Mesenchymal stem cell (in vitro differentiated cells and primary cell): ENCODE measurements around the gene ACVR1.
"Not testable (repeated sequence)": the region's sequence is repeated elsewhere in the genome, so short reads cannot be mapped to it uniquely, and the experiment has no call there.

Experiments used
- DNase-seq: peaks from one replicate; pipeline ENCODE4 v3.0.0-alpha.2; 2013
- H2AFZ ChIP-seq: one replicate; pipeline ENCODE4 v1.6.1; 2013; ENCODE audit warnings: low read depth, mild to moderate bottlenecking, control low read depth, inconsistent platforms, low read length, moderate library complexity
- H2AK5ac ChIP-seq: 2 replicates; pipeline ENCODE4 v1.6.1; 2013; ENCODE audit warnings: low read length, moderate library complexity, mild to moderate bottlenecking, inconsistent platforms; ENCODE audit not compliant: severe bottlenecking
- H2BK120ac ChIP-seq: one replicate; pipeline ENCODE4 v1.6.1; 2013; ENCODE audit warnings: low read depth, mild to moderate bottlenecking, inconsistent platforms, low read length, moderate library complexity
- H2BK12ac ChIP-seq, 2 experiments: one replicate each; pipeline ENCODE4 v1.6.1; 2013; ENCODE audit warnings: inconsistent platforms in 2 of 2, low read length in 2 of 2, mild to moderate bottlenecking in 2 of 2, moderate library complexity in 2 of 2, control low read depth in 1 of 2
- H2BK15ac ChIP-seq: one replicate; pipeline ENCODE4 v1.6.1; 2013; ENCODE audit warnings: mild to moderate bottlenecking, low read depth, inconsistent platforms; ENCODE audit not compliant: poor library complexity, severe bottlenecking
- H2BK5ac ChIP-seq: 2 replicates; pipeline ENCODE4 v1.6.1; 2013; ENCODE audit warnings: low read depth, mild to moderate bottlenecking, low read length, control low read depth, inconsistent platforms; ENCODE audit not compliant: poor library complexity, severe bottlenecking
- H3K14ac ChIP-seq, 2 experiments: one replicate each; pipeline ENCODE4 v1.6.1; 2013; ENCODE audit warnings: inconsistent platforms in 2 of 2, low read length in 2 of 2, control low read depth in 1 of 2, mild to moderate bottlenecking in 1 of 2, moderate library complexity in 1 of 2
- H3K18ac ChIP-seq, 2 experiments: one replicate each; pipeline ENCODE4 v1.6.1; 2013; ENCODE audit warnings: inconsistent platforms in 2 of 2, low read length in 2 of 2, control low read depth in 1 of 2, low read depth in 1 of 2, mild to moderate bottlenecking in 1 of 2
- H3K23ac ChIP-seq, 2 experiments: one replicate each; pipeline ENCODE4 v1.6.1; 2013; ENCODE audit warnings: inconsistent platforms in 2 of 2, low read length in 2 of 2, mild to moderate bottlenecking in 2 of 2, moderate library complexity in 2 of 2, control low read depth in 1 of 2
- H3K27ac ChIP-seq: 2 replicates; pipeline ENCODE4 v1.5.1; 2013; ENCODE audit warnings: mild to moderate bottlenecking, moderate library complexity, low read length, control low read depth, inconsistent platforms; ENCODE audit not compliant: poor library complexity, severe bottlenecking
- H3K27me3 ChIP-seq, 2 experiments: 2 replicates each; pipeline versions ENCODE4 v1.6.1 to v1.7.0; 2013; ENCODE audit warnings: low read length in 2 of 2, mild to moderate bottlenecking in 2 of 2, moderate library complexity in 2 of 2, control low read depth in 1 of 2, inconsistent platforms in 1 of 2; ENCODE audit not compliant: control insufficient read depth in 1 of 2, insufficient read depth in 1 of 2
- H3K36me3 ChIP-seq, 2 experiments: 2 replicates each; pipeline versions ENCODE4 v1.6.1 to v1.7.0; 2013; ENCODE audit warnings: low read length in 2 of 2, control low read depth in 1 of 2, inconsistent platforms in 1 of 2, low read depth in 1 of 2, mild to moderate bottlenecking in 1 of 2; ENCODE audit not compliant: insufficient read depth in 2 of 2, control insufficient read depth in 1 of 2
- H3K4ac ChIP-seq, 2 experiments: one replicate each; pipeline ENCODE4 v1.6.1; 2013; ENCODE audit warnings: inconsistent platforms in 2 of 2, low read length in 2 of 2, mild to moderate bottlenecking in 2 of 2, moderate library complexity in 2 of 2, control low read depth in 1 of 2, low read depth in 1 of 2
- H3K4me1 ChIP-seq: 2 replicates; pipeline ENCODE4 v1.6.1; 2013; ENCODE audit warnings: low read depth, low read length, control low read depth; ENCODE audit not compliant: control insufficient read depth, insufficient read depth
- H3K4me2 ChIP-seq: 2 replicates; pipeline ENCODE4 v1.6.1; 2013; ENCODE audit warnings: low read length, mild to moderate bottlenecking, inconsistent platforms; ENCODE audit not compliant: poor library complexity, severe bottlenecking
- H3K4me3 ChIP-seq, 2 experiments: 2 replicates each; pipeline versions ENCODE4 v1.5.1 to v1.7.0; 2013; ENCODE audit warnings: low read length in 2 of 2, mild to moderate bottlenecking in 2 of 2, control low read depth in 1 of 2, low read depth in 1 of 2; ENCODE audit not compliant: insufficient read depth in 1 of 2
- H3K79me1 ChIP-seq: replicated peaks from 2 replicates; pipeline ENCODE4 v1.6.1; 2013; ENCODE audit warnings: mild to moderate bottlenecking, control low read depth, low read length, inconsistent platforms; ENCODE audit not compliant: poor library complexity, severe bottlenecking
- H3K9ac ChIP-seq: 2 replicates; pipeline ENCODE4 v1.7.0; 2013; ENCODE audit warnings: mild to moderate bottlenecking, low read length, moderate library complexity
- H3K9me3 ChIP-seq: 2 replicates; pipeline ENCODE4 v1.7.0; 2013; ENCODE audit warnings: mild to moderate bottlenecking, low read length; ENCODE audit not compliant: control insufficient read depth
- H4K8ac ChIP-seq: one replicate; pipeline ENCODE4 v1.6.1; 2013; ENCODE audit warnings: inconsistent platforms, mild to moderate bottlenecking, low read length, moderate library complexity
- H4K91ac ChIP-seq: one replicate; pipeline ENCODE4 v1.6.1; 2013; ENCODE audit warnings: mild to moderate bottlenecking, low read length, inconsistent platforms
- WGBS: methylation state at CpG from one replicate; pipeline ENCODE4 v1.1.7; 2013; ENCODE audit warnings: mixed read lengths; 5-methylcytosine and 5-hydroxymethylcytosine counted together

ACVR1 gene

DNA sequence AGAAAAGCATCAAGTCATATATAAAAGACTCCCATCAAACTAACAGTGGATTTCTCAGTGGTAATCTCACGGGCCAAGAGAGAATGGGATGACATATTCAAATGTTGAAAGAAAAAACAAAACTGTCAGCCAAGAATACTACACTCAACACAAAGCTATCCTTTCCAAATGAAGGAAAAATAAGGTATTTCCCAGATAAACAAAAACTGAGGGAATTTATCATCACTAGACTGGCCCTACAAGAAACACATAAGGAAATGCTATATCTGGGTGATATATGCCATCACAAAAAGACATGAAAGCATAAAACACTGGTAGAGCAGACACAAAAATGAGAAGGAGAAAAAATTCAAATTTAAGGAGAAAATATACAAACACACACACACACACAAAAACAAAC is 118.6 kb downstream of the ACVR1 start:
- Histone ChIP-seq H3K9me3 (peaks cover 53% of the 10 kb centered on the region), H3K4me2 (no peak overlapping the region), H3K79me1 (peaks cover 5% of the 10 kb centered on the region), H3K14ac (no peak overlapping the region), H3K23ac (no peak overlapping the region), H2AFZ (no peak overlapping the region), H2BK12ac (no peak overlapping the region), H4K8ac (no peak overlapping the region), H3K27ac (no peak overlapping the region), H3K18ac (no peak overlapping the region), H3K9ac (no peak overlapping the region), H2BK120ac (no peak overlapping the region), H3K36me3 (peaks cover 3 to 86% of the 10 kb centered on the region in 2 experiments), H3K27me3 (no peaks in the 10 kb centered on the region), H3K4ac (no peak overlapping the region), H3K4me3 (no peak overlapping the region), H2BK15ac (no peak overlapping the region), H2AK5ac (no peak overlapping the region), H3K4me1 (no peaks in the 10 kb centered on the region), H4K91ac (no peak overlapping the region), H2BK5ac (no peak overlapping the region)
- no peak for DNase-seq
- WGBS: no CpG with 5 or more reads among the region's 1 CpG

DNA sequence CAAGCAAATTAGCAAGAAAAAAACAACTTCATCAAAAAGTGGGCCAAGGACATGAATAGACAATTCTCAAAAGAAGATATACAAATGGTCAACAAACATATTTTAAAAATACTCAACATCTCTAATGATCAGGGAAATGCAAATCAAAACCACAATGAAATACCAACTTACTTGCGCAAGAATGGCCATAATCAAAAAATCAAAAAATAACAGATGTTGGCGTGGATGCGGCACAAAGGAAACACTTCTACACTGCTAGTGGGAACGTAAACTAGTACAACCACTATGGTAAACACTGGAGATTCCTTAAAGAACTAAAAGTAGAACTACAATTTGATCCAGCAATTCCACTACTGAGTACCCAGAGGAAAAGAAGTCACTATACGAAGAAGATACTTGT is 119.7 kb downstream of the ACVR1 start:
- H3K36me3 ChIP-seq: peaks cover 5 to 86% of the 10 kb centered on the region in 2 experiments
- 98% methylated on average over 4 of the region's 5 CpGs for WGBS

DNA sequence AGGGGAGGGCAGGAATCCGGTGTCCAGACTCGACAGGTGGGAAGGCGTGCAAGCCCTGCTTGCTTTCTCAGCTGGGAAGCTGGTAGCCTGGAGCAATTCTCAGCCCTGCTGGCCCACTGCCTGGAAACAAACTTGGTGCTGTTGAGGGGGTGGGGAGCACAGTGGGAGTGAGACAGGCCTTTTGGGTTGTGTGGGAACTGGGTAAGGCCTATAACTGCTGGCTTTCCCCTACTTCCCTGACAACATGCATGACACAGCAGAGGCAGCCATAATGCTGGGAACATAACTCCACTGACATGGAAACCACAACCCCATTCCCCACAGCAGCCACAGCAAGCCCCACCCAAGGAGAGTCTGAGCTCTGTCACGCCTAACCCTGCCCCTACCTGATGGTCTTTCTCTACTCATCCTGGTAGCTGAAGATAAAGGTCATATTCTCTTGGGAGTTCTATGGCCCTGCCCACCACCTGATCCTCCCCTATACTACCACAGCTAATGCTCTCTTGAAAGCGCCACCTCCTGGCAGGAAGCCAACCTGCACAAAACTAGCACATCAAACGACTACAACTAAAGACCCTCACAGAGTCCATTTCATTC is 124.6 kb downstream of the ACVR1 start:
- H3K36me3 ChIP-seq: peaks cover 14 to 58% of the 10 kb centered on the region in 2 experiments
- no peak overlapping the region for H2AFZ ChIP-seq
- peaks cover 14% of the 10 kb centered on the region for H3K9me3 ChIP-seq

More for the DNA sequence above, 119.7 kb downstream of the ACVR1 start:
- H3K9ac ChIP-seq, H4K91ac ChIP-seq, H2BK120ac ChIP-seq, H3K4me2 ChIP-seq, H3K4me3 ChIP-seq, H3K27ac ChIP-seq, H3K23ac ChIP-seq, H4K8ac ChIP-seq, H3K79me1 ChIP-seq, H3K18ac ChIP-seq, H3K4me1 ChIP-seq, H3K14ac ChIP-seq, H2AK5ac ChIP-seq, H2BK12ac ChIP-seq, H2BK5ac ChIP-seq, H3K4ac ChIP-seq, DNase-seq, H2BK15ac ChIP-seq, H3K27me3 ChIP-seq, H2AFZ ChIP-seq: not testable (repeated sequence)
- peaks cover 42% of the 10 kb centered on the region for H3K9me3 ChIP-seq

DNA sequence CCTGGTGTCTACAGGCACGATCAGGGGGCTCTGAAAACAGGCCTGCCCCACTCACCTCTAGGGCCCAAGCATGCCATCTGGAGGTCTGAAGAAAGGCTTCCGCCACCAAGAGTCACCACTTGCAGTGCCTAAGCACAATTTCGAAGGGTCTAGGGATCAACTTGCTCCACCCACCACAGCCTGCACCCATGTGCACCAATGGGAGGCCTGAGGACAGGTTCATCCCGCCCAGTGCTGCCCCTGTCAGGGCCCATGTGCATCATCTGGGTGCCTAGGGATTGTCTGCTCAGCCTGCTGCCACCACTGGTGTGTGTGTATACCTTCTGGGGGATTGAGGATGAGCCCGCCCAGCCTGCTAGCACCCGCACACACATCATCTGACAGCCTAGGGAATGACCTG is 126.4 kb downstream of the ACVR1 start:
- H3K27ac ChIP-seq: no peak overlapping the region
- H3K36me3 ChIP-seq: peaks cover 14 to 42% of the 10 kb centered on the region in 2 experiments
- H3K4me1 ChIP-seq: peaks cover 20% of the 10 kb centered on the region
- no peak overlapping the region for H3K4me3 ChIP-seq
- H3K79me1 ChIP-seq: peaks cover 20% of the 10 kb centered on the region
- H2AFZ ChIP-seq: no peak overlapping the region
- H3K4me2 ChIP-seq: no peak overlapping the region
- H4K8ac ChIP-seq: peak overlapping the region; percentile 22
- DNase-seq: no peak
- H3K23ac ChIP-seq: no peak overlapping the region
- WGBS: 94% methylated on average over 6 of the region's 6 CpGs
- no peaks in the 10 kb centered on the region for H3K9me3 ChIP-seq
- H4K91ac ChIP-seq: peak overlapping the region; percentile 35
- no peaks in the 10 kb centered on the region for H3K27me3 ChIP-seq
- H2BK12ac ChIP-seq: peak overlapping the region; percentile 31 to 38
- no peak overlapping the region for H3K4ac ChIP-seq
- peak overlapping the region; percentile 80 for H2BK15ac ChIP-seq
- H3K18ac ChIP-seq: peak overlapping the region in 1 of 2 experiments; percentile 33
- no peak overlapping the region for H3K14ac ChIP-seq
- no peak overlapping the region for H3K9ac ChIP-seq
- H2BK5ac ChIP-seq: no peak overlapping the region
- no peak overlapping the region for H2BK120ac ChIP-seq
- peak overlapping the region; percentile 66 for H2AK5ac ChIP-seq

More for the DNA sequence above, 124.6 kb downstream of the ACVR1 start:
- DNase-seq: peak; percentile 30
- peaks cover 19% of the 10 kb centered on the region for H3K79me1 ChIP-seq
- H2BK12ac ChIP-seq: no peak overlapping the region
- 89% methylated on average over 6 of the region's 6 CpGs for WGBS
- no peak overlapping the region for H3K4me2 ChIP-seq
- H2AK5ac ChIP-seq: no peak overlapping the region
- no peak overlapping the region for H3K14ac ChIP-seq
- H4K8ac ChIP-seq: no peak overlapping the region
- H3K4ac ChIP-seq: no peak overlapping the region
- H3K18ac ChIP-seq: no peak overlapping the region
- H3K4me1 ChIP-seq: peaks cover 19% of the 10 kb centered on the region
- H3K9ac ChIP-seq: no peak overlapping the region
- no peak overlapping the region for H3K4me3 ChIP-seq
- peak overlapping the region in 1 of 2 experiments; percentile 50 for H3K23ac ChIP-seq
- H3K27ac ChIP-seq: peak overlapping the region; percentile 68
- H2BK5ac ChIP-seq: no peak overlapping the region
- no peak overlapping the region for H2BK120ac ChIP-seq
- peak overlapping the region; percentile 30 for H2BK15ac ChIP-seq
- no peaks in the 10 kb centered on the region for H3K27me3 ChIP-seq
- H4K91ac ChIP-seq: no peak overlapping the region
